IMR-90 (cell line): ENCODE results near the gene SLC24A3. TPM values are rescaled to one million over a fixed set of nuclear protein-coding genes. Genes with fewer than 3 reads are reported as not detected.

Source experiments
- ATAC-seq: fragments of 200-7000 bp; cut with Tn5 transposase; 2 replicates; pipeline ENCODE4 v1.9.1; 2020; ENCODE audit warnings: low read depth, mild to moderate bottlenecking, moderate library complexity
- BruUV-seq: library from RNA; stranded (reverse); fragments of 400-500 nt; replicated peaks from 2 replicates; lab custom pipeline; 2021; lab: Mats Ljungman, UMichigan
- CTCF ChIA-PET: fragments of 300-600 bp; formaldehyde crosslinking; extraction: SDS; loops from one replicate; lab custom pipeline; 2021; ENCODE audit warnings: antibody characterized with exemption; lab: Yijun Ruan, JAX
- POLR2A ChIA-PET: fragments of 300-600 bp; sonication (Branson Sonifier 250); formaldehyde crosslinking; loops from one replicate; lab custom pipeline; 2022; ENCODE audit warnings: antibody characterized with exemption; ENCODE audit not compliant: unreplicated experiment; lab: Charles Lee
- DNase-seq: peaks from one replicate; pipeline ENCODE4 v3.0.0; 2013
- H2AFZ ChIP-seq: replicated peaks from 2 replicates; pipeline ENCODE3; 2013; ENCODE audit warnings: low read length, mild to moderate bottlenecking; ENCODE audit not compliant: poor library complexity
- H2AK5ac ChIP-seq: 2 replicates; pipeline ENCODE4 v1.6.1; 2013; ENCODE audit warnings: low read depth, low read length, inconsistent platforms
- H2AK9ac ChIP-seq: replicated peaks from 2 replicates; pipeline ENCODE3; 2013; ENCODE audit warnings: mild to moderate bottlenecking, low read depth, low read length, moderate library complexity; ENCODE audit not compliant: poor library complexity
- H2BK120ac ChIP-seq: 2 replicates; pipeline ENCODE4 v1.6.1; 2013; ENCODE audit warnings: low read depth, low read length, inconsistent platforms
- H2BK15ac ChIP-seq: 3 replicates; pipeline ENCODE4 v1.6.1; 2013; ENCODE audit warnings: low read depth, low read length, inconsistent platforms
- H2BK20ac ChIP-seq: 2 replicates; pipeline ENCODE4 v1.6.1; 2013; ENCODE audit warnings: low read depth, mild to moderate bottlenecking, inconsistent platforms, low read length, moderate library complexity
- H2BK5ac ChIP-seq: 2 replicates; pipeline ENCODE4 v1.6.1; 2013; ENCODE audit warnings: mild to moderate bottlenecking, low read depth, low read length, inconsistent platforms; ENCODE audit not compliant: poor library complexity, severe bottlenecking
- H3K14ac ChIP-seq: replicated peaks from 2 replicates; pipeline ENCODE4 v1.6.1; 2013; ENCODE audit warnings: low read depth, low read length, inconsistent platforms
- H3K18ac ChIP-seq: 2 replicates; pipeline ENCODE4 v1.6.1; 2013; ENCODE audit warnings: low read depth, low read length, control low read depth
- H3K23ac ChIP-seq: 2 replicates; pipeline ENCODE4 v1.6.1; 2013; ENCODE audit warnings: low read depth, low read length, inconsistent platforms
- H3K27ac ChIP-seq: 2 replicates; pipeline ENCODE4 v1.5.1; 2013; ENCODE audit warnings: mild to moderate bottlenecking, control low read depth, low read length; ENCODE audit not compliant: insufficient read depth
- H3K27me3 ChIP-seq: 2 replicates; pipeline ENCODE4 v1.6.1; 2013; ENCODE audit warnings: low read length; ENCODE audit not compliant: control insufficient read depth, insufficient read depth
- H3K36me3 ChIP-seq: 2 replicates; pipeline ENCODE4 v1.6.1; 2013; ENCODE audit warnings: low read length, mixed read lengths; ENCODE audit not compliant: control insufficient read depth, insufficient read depth
- H3K4ac ChIP-seq: 2 replicates; pipeline ENCODE4 v1.6.1; 2013; ENCODE audit warnings: low read depth, low read length, inconsistent platforms
- H3K4me1 ChIP-seq: 2 replicates; pipeline ENCODE4 v1.6.1; 2013; ENCODE audit warnings: low read length, mixed read lengths; ENCODE audit not compliant: control insufficient read depth, insufficient read depth
- H3K4me2 ChIP-seq: 2 replicates; pipeline ENCODE4 v1.6.1; 2013; ENCODE audit warnings: low read depth, mild to moderate bottlenecking, control low read depth, low read length, moderate library complexity
- H3K4me3 ChIP-seq: 2 replicates; pipeline ENCODE4 v1.5.1; 2013; ENCODE audit warnings: low read depth, mild to moderate bottlenecking, control low read depth, low read length, moderate library complexity; ENCODE audit not compliant: insufficient read depth
- H3K56ac ChIP-seq: 2 replicates; pipeline ENCODE4 v1.6.1; 2013; ENCODE audit warnings: low read length, inconsistent platforms; ENCODE audit not compliant: insufficient read depth; ENCODE audit errors: extremely low read depth
- H3K79me1 ChIP-seq, 2 experiments: 2 replicates each; pipeline ENCODE4 v1.6.1; 2013; ENCODE audit warnings: low read length in 2 of 2, inconsistent platforms in 1 of 2, low read depth in 1 of 2
- H3K9ac ChIP-seq: 2 replicates; pipeline ENCODE4 v1.6.1; 2013; ENCODE audit warnings: low read depth, low read length, control low read depth
- H3K9me1 ChIP-seq: 2 replicates; pipeline ENCODE4 v1.6.1; 2013; ENCODE audit warnings: low read length, inconsistent platforms; ENCODE audit not compliant: insufficient read depth
- H3K9me3 ChIP-seq: 2 replicates; pipeline ENCODE4 v1.6.1; 2013; ENCODE audit warnings: low read length; ENCODE audit not compliant: control insufficient read depth, insufficient read depth
- H4K20me1 ChIP-seq: 2 replicates; pipeline ENCODE4 v1.6.1; 2013; ENCODE audit warnings: low read length, inconsistent platforms; ENCODE audit not compliant: insufficient read depth
- H4K5ac ChIP-seq: 2 replicates; pipeline ENCODE4 v1.6.1; 2013; ENCODE audit warnings: mild to moderate bottlenecking, low read depth, low read length, control low read depth
- H4K8ac ChIP-seq, 2 experiments: 2 replicates each; pipeline ENCODE4 v1.6.1; 2013; ENCODE audit warnings: low read depth in 2 of 2, low read length in 2 of 2, control low read depth in 1 of 2, inconsistent platforms in 1 of 2
- H4K91ac ChIP-seq: 2 replicates; pipeline ENCODE4 v1.6.1; 2013; ENCODE audit warnings: low read depth, low read length, inconsistent platforms; ENCODE audit not compliant: insufficient read depth
- MAFK ChIP-seq: IDR thresholded peaks from 2 replicates; pipeline ENCODE4 v1.6.1; 2012; ENCODE audit warnings: low read depth, low read length, improper control_type of control experiment
- MXI1 ChIP-seq: IDR thresholded peaks from 2 replicates; pipeline ENCODE4 v1.6.1; 2012; ENCODE audit warnings: low read depth, mild to moderate bottlenecking, low read length, moderate library complexity, borderline replicate concordance
- POLR2A ChIP-seq: IDR thresholded peaks from 2 replicates; pipeline ENCODE4 v1.6.1; 2012; ENCODE audit warnings: mild to moderate bottlenecking, low read depth, low read length
- RCOR1 ChIP-seq: IDR thresholded peaks from 2 replicates; pipeline ENCODE4 v1.6.1; 2012; ENCODE audit warnings: mild to moderate bottlenecking, low read length, improper control_type of control experiment; ENCODE audit not compliant: insufficient replicate concordance
- WGBS, 2 experiments: methylation state at CpG; one replicate each; pipeline versions ENCODE4 v1.1.5 to v1.1.7; 2013; ENCODE audit warnings: missing lambda C conversion rate in 2 of 2; ENCODE audit not compliant: insufficient read length in 1 of 2; ENCODE audit errors: extremely low coverage in 2 of 2; 5-methylcytosine and 5-hydroxymethylcytosine counted together
- dilution Hi-C: fragments of 300-500 bp; cut with HindIII; formaldehyde crosslinking; loops from one replicate; pipeline ENCODE4 v1.14.3; 2018; ENCODE audit warnings: low sequenced_read_pairs; ENCODE audit not compliant: unreplicated experiment
- in situ Hi-C: fragments of 300-500 bp; cut with MboI; formaldehyde crosslinking; loops from 3 replicates; pipeline ENCODE4 v1.14.3; 2019; ENCODE audit warnings: low sequenced_read_pairs, inconsistent platforms, mixed read lengths
- intact Hi-C: fragments of 100-400 bp; cut with micrococcal nuclease; formaldehyde crosslinking; loops from 2 replicates; pipeline ENCODE4 v1.10.0; 2022
- polyA plus RNA-seq, 3 experiments: library from polyadenylated mRNA; depleted of rRNA; stranded (reverse); fragments of >200 nt; gene quantifications; 2 replicates each; pipeline ENCODE4 v1.2.3, GENCODE V29; 2012; ENCODE audit warnings: low replicate concordance in 1 of 3
- total RNA-seq: library from RNA; depleted of rRNA; stranded (reverse); fragments of >200 nt; gene quantifications from 2 replicates; pipeline ENCODE4 v1.2.3, GENCODE V29; 2012
- TF ChIP-seq, protein P1 (sequence below): conservative IDR thresholded peaks from 2 replicates; pipeline ENCODE4 v1.5.1; 2012; ENCODE audit warnings: mild to moderate bottlenecking, low read depth, low read length, improper control_type of control experiment

The SLC24A3 gene
- total and polyA plus RNA-seq, 2 of the 4 experiments (the other 2 are of a cell fraction): not detected

DNA sequence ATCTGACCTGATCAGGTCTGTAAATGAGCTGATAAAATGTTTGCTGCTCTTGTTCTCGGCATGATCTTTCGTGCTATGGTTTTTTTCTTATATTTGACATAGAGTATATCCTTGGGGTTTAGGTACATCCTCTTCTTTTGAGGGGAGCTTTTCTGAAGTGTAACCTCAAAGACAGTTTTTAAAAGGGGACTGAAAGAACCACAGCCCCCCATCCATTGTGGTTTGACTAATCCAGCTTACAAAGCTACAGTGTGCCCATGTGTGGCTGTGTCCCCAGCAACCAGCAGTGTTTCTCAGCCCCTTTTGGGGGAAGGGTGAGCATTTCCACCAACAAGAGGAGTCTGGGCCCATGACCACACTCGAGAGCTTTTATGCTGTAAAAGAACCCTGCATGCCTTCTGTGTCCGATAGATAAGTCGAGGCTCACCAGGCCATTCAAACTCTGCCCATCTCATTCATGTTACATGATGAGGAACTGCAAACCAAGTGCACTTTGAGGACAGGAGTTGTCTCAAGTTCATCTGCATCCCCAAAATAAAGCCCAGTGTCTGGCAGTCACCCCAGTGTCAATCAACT lies 266.0 kb downstream of the SLC24A3 start:
- Histone ChIP-seq H3K9me3 (no peaks in the 10 kb centered on the region), H2AFZ (no peak overlapping the region), H3K14ac (no peak overlapping the region), H3K4me1 (no peaks in the 10 kb centered on the region), H3K9me1 (no peaks in the 10 kb centered on the region), H3K4me2 (no peak overlapping the region), H3K36me3 (no peaks in the 10 kb centered on the region), H2BK15ac (no peak overlapping the region), H3K4ac (no peak overlapping the region), H4K8ac (no peak overlapping the region), H2BK120ac (no peak overlapping the region), H2AK9ac (no peak overlapping the region), H3K27ac (no peak overlapping the region), H3K18ac (no peak overlapping the region), H2AK5ac (no peak overlapping the region), H3K4me3 (no peak overlapping the region), H3K27me3 (no peaks in the 10 kb centered on the region), H4K91ac (no peak overlapping the region), H3K79me1 (no peaks in the 10 kb centered on the region), H3K23ac (no peak overlapping the region), H2BK20ac (no peak overlapping the region), H4K20me1 (no peaks in the 10 kb centered on the region), H3K9ac (no peak overlapping the region), H2BK5ac (no peak overlapping the region), H4K5ac (no peak overlapping the region), H3K56ac (no peak overlapping the region)
- in situ Hi-C loops (no loop called here), intact Hi-C loops (no loop called here), dilution Hi-C loops (no loop called here)
- ATAC-seq (no peak), DNase-seq (no peak)
- BruUV-seq: no TSS peak
- ChIA-PET POLR2A (no interaction called here), CTCF (no interaction called here)
- TF ChIP-seq, protein P1, sequence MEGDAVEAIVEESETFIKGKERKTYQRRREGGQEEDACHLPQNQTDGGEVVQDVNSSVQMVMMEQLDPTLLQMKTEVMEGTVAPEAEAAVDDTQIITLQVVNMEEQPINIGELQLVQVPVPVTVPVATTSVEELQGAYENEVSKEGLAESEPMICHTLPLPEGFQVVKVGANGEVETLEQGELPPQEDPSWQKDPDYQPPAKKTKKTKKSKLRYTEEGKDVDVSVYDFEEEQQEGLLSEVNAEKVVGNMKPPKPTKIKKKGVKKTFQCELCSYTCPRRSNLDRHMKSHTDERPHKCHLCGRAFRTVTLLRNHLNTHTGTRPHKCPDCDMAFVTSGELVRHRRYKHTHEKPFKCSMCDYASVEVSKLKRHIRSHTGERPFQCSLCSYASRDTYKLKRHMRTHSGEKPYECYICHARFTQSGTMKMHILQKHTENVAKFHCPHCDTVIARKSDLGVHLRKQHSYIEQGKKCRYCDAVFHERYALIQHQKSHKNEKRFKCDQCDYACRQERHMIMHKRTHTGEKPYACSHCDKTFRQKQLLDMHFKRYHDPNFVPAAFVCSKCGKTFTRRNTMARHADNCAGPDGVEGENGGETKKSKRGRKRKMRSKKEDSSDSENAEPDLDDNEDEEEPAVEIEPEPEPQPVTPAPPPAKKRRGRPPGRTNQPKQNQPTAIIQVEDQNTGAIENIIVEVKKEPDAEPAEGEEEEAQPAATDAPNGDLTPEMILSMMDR: no peak
- TF ChIP-seq POLR2A (no peak), RCOR1 (no peak), MXI1 (no peak), MAFK (no peak)
- no CpG with 5 or more reads among the region's 5 CpGs for WGBS, 2 experiments
